HCEC 1CT (cell line): Measurements from ENCODE around the gene ATG2B.
"Not testable (repeated sequence)": the region's sequence is repeated elsewhere in the genome, so short reads cannot be mapped to it uniquely, and the experiment has no call there.

Experiments
- DNase-seq: peaks from one replicate; pipeline ENCODE4 v3.0.0-alpha.2; 2017

The ATG2B gene

DNA sequence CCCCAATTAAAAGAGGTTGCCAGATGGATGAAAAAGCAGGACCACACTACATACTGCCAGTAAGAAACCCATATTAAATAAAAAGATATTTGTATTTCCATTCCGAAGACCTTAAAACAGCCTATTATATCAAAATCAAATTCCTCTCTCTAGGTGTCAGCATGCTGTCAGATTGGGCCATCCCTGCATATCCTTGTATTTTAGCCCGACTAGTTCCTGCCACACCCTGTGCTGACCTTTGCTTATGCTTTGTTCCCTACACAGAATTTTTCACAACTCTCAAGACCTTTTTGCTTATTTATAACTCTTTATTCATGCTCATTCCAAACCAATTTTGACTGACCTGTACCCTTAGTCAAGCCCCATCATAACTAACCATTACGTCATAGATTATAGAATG, 13.0 kb upstream of the ATG2B start:
- no peak for DNase-seq

DNA sequence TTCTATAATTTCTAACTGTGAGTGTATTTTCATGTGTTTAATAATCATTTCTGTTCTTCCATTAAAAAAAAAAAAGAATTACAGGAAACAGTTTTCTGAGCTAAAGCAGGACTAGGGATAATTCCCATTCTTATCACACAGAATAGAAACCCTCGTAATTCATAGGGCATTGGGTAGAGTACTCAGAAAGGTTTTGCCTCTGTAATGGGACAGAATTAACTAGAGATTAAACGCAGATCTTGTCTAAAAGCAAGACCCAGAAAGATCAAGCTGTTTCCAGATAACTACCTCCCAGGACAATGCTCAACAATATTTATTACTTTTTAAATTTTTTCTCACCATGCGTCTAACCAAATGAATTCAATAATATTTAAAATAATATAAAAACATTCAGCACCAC, 10.4 kb upstream of the ATG2B start:
- no peak for DNase-seq

DNA sequence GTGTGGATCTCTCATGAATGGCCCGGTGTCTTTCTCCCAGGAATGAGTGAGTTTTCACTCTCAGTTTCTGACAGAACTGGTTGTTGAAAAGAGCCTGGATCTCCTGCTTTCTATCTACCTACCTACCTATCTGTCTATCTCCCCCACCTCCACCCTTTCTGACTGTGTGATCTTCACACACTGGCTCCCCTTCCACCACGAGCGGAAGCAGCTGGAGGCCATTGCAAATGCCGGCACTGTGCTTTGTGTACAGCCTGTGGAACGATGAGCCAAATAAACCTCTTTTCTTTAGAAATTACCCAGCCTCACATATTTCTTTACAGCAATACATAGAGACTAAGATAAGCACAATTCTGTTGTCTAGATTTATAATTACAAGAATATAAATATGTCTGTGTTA, 7.4 kb upstream of the ATG2B start:
- DNase-seq = no peak

DNA sequence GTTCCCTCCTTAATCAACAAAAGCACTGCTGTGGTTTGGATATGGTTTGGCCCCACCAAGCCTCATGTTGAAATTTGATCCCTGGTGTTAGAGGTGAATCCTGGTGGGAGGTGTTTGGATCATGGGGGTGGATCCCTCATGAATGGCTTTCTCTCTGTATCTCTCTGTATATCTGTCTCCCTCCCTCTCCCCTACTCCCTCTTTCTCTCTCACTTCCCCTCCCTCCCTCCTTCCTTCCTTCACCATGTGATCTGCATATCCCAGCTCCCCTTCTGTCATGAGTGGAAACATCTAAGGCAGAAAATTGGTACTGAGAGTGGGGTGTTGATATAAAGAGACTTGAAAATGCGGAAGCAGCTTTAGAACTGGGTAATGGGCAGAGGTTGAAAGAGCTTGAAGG, 5.4 kb upstream of the ATG2B start:
- no peak for DNase-seq

DNA sequence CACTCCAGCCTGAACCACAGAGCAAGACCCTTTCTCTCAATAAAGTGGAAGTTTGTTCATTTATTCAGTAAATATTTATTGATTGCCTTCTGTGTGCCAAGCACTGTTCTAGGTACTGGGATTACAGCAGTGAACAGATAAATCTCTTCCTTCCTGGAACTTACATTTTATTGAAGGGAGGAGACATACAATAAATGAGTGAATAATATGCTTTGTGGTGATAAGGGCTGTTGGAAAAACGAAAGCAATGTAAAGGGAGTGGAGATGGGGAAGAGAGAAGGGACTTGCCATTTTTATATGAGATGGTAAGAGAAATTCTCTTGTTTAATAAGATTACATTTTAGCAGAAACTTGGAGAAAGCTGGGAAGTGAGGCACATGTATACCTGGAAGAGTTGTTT, 1.8 kb upstream of the ATG2B start:
- DNase-seq = no peak

DNA sequence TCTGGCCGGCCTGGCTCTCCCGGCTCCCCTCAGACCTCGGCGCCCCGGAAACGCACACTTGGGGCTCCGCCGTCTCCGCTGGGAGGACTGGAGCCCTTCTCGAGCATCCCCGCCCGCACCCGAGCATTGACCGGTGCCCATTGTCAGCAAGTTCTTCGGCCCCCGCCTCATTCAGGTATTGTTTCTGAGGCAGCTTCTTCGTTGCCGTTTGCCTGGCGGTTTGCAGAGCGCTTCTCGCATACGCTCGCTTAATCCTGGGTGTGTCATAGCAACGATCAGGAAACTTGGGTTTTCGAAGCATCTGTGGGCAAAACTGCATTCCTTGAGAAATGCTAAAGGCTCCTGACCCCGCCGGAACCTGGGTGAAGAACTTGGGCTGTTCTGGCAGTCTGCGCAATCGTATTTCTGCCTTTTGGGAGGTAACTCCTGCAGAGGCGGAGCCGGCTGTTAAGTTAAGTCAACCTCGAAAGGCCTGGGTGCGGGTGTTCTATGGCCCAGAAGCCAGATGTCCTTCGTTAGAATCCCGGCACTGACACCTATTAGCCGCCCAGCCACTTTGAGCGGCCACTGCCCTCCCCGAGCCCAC, 703 bp upstream of the ATG2B start:
- DNase-seq = peak; percentile 65

DNA sequence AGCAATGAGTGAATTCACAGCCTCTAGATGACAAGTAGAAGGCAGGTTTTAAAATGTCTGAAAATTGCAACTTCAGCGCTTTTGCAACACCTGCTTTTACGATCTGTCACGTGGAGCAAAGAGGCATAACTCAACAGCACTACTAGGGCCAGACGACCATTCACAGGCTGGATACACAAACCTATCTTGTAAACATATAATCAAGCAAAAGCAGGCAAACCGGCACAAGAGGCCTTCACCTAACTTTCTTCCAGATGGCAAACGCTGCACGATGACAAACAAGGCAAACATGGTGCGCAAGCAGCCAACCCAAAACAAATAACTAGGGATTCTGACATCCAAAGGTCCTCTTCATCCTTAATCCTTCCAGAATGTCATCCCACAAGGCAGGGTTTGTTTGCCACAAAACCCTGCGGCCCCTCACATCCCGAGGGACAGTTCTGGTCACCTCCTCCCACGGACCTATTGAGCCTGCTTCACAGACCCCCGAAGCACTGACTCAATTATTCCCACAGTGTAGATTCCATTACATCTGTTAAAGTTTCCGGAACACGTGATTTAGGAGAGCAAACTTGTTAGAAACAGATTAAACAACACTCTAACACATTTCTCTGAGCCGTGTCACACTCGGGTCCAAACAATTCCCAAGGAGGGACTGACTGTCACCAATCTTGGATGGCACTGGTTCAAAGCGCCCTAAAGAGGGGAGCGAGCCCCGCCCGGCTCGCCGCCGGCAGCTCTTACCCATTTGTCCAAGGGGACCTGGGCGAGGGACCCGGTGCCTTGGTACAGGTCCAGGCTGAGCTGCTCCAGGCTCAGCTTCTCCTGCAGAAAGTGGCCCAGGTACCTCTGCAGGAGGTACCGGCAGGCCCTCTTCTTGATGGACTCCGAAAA, 823 bp downstream of the ATG2B start:
- DNase-seq = peak; percentile 13

DNA sequence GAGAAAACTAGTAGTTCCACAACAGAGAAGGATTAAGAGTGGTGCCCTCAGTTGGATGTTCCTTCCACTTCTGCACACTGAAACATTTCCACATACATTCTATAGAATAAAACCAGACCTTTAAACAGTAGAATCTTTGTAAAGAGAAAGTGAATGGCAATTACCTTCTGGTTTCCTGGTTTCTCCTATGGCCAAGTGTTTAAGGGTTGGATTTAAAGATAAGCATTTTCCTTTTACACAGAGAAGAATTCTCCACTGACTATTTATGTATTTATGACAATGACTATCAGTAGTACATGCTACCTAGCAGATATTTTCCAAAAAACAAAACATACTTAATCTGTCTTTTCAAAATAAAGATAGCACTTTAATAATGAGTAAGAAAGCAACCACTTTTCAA, 3.2 kb downstream of the ATG2B start:
- no peak for DNase-seq

DNA sequence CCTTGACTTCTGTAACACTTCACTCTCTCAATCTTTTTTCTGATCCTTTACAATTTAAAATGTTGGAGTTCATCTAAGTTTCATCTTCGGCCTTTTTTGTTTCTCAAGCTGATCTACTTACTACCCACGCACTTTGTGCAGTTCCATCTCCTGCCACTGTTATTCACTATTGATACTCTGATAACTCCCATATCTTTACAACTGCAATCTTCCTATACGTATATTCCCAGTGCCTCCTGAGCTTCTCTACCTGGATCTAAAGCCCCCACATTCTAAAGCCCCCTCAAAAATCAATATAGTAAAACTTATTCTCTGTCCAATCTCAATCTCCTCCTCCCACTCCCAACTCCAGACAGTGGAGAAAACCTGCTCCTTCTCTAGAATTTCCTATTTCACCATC, 5.9 kb downstream of the ATG2B start:
- DNase-seq = no peak

DNA sequence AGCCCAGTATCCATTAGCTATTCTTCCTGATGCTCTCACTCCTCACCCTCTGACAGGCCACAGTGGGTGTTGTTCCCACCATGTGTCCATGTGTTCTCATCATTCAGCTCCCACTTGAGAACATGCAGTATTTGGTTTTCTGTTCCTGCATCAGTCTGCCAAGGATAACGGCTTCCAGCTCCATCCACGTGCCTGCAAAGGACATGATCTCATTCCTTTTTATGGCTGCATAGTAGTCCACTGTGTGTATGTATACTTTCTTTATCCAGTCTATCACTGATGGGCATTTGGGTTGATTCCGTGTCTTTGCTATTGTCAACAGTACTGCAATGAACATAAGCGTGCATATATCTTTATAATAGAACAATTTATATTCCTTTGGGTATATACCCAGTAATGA, 8.9 kb downstream of the ATG2B start:
- no peak for DNase-seq

DNA sequence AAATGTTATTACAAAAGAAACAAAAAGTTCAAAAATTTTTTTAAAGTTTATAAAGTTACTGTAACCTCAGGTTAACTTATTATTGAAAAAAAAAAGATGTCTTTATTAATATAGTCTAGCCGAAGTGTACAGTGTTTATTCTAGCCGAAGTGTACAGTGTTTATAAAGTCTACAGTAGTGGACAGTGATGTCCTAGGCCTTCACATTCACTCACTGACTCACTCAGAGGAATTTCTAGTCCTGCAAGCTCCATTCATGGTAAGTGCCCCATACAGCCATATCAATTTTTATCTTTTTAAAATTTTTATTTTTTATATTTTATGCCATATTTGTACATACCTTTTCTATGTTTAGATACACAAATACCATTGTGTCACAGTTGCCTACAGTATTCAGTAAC, 10.4 kb downstream of the ATG2B start:
- DNase-seq = peak; percentile 18

DNA sequence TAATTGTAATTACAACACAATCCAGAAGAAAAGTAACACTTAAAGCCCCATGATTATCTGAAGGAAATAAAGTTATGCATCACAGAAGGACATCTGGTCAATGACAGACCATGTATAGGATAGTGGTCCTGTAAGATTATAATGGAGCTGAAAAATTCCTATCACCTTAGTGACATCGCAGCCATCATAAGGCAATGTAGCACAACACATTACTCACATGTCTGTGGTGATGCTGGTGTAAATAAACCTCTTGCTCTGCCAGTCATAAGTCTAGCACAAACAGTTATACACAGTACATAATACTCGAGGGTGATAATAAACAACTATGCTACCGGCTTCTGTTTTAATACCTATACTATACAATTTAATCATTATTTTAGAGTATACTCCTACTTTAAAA, 11.2 kb downstream of the ATG2B start:
- peak; percentile 49 for DNase-seq

DNA sequence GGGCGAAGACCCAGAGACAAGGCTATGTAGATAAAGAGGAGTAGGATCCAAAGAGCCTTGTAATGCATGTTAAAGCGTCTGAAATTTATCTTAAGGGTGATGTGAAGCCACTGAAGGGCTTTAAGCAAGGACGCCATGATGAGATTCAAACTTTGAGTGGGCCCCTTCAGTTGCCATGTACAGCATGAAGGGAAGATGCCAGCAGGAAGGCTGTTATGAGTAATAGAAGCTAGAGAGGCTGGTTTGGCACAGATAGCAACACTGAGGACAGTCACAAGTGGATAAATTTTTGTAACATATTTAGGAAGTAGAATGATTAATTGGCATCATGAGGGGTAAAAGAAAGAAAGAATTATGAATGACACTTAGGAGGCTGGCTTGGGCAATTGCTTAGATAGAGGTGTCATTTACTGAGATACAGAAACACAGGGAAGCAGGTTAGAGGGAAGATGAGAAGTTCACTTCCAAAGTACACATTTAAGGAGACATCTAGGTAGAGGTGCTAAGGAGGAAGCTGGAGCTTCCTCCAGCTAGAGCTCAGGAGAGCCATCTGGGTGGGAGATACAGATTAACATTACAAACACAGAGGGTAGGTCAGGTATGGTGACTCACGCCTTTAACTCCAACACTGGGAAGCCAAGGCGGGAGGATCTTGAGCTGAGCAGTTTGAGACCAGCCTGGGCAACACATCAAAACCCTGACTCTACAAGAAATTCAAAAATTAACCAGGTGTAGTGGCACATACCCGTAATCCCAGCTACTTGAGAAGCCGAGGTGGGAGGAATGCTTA, 13.7 kb downstream of the ATG2B start:
- peak; percentile 6 for DNase-seq

DNA sequence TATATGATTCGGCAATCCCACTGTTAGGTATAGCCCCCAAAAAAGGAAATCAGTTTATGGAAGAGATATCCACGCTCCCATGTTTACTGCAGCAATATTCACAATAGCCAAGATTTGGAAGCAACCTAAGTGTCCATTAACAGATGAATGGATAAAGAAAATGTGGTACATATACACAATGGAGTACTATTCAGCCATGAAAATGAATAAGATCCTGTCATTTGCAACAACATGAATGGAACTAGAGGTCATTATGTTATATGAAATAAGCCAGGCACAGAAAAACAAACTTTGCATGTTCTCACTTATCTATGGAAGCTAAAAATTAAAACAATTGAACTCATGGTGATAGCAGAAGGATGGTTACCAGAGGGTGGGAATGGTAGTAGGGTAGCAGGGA, 15.2 kb downstream of the ATG2B start:
- DNase-seq = not testable (repeated sequence)

DNA sequence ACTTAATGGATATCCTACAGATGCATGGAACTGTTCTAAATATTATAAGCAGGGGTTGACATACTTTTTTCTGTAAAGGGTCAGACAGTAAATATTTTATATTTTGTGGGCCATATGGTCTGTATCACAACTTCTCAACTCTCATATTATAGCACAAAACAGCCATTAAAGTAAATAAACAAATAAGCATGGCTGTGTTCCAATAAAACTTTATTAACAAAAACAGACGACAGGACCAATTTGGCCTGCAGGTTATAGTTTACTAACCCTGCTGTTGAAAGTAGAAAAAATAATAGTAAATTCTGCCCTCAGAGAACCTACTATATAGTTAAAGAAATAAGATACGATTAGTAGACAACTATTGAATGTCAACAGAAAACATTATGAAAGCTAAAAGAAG, 17.5 kb downstream of the ATG2B start:
- no peak for DNase-seq

DNA sequence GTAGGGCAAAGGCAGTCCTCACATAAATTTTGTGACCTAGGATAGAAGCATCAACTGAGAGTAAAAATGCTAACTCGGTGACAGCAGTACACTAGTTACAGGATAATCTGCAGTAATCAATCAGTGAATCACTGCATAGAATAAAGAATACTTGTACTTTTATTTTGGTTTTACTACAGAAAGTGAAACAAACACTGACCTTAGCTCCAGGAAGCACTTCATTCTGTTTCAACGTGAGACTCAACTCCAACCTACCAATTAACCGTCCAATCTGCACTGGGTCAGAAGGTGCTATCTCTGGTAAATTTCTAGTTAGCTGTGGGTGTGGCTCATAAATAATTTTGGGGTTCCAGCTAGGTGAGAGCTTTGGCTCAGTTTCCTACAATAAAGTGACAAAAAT, 21.8 kb downstream of the ATG2B start:
- DNase-seq = no peak

DNA sequence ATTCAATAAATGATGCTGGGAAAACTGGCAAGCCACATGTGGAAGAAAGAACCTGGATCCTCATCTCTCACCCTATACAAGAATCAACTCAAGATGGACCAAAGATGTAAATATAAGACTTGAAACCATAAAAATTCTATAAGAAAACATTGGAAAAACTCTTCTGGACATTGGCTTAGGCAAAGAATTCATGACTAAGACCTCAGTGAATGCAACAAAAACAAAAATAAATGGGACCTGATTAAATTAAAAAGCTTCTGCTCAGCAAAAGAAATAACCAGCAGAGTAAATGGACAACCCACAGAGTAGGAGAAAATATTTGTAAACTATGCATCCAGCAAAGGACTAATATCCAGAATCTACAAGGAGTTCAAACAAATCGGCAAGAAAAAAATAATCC, 24.6 kb downstream of the ATG2B start:
- no peak for DNase-seq

DNA sequence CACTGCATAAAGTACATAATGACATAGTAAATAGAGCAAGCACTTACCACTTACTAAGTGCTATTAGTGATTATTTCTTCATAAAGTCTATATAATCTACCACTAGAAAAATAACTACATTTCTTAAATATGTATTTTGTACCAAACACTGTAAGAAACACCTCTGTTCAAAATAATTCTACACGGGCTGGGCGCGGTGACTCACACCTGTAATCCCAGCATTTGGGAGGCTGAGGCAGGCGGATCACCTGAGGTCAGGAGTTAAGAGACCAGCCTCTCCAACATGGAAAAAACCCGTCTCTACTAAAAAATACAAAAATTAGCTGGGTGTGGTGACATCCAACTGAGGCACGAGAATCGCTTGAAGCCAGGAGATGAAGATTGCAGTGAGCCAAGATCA, 38.9 kb downstream of the ATG2B start:
- no peak for DNase-seq

DNA sequence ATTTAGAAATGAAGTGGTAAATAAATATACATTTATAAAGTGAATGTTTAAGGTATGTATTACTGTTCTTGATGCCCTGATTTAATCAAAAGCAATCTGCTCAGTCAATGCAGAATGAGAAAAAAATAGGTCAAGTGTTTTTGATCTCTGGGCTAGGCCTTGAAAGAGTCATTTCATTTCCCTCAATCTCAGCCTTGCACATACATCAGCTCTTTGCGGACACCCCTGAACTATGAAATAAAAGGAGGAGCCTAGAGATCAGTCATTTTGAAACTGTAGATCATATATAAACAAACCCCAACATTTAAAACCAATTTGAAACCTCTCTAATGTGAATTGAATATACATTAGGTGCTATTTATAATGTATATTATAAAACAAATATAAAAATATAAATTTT, 42.5 kb downstream of the ATG2B start:
- DNase-seq = no peak

DNA sequence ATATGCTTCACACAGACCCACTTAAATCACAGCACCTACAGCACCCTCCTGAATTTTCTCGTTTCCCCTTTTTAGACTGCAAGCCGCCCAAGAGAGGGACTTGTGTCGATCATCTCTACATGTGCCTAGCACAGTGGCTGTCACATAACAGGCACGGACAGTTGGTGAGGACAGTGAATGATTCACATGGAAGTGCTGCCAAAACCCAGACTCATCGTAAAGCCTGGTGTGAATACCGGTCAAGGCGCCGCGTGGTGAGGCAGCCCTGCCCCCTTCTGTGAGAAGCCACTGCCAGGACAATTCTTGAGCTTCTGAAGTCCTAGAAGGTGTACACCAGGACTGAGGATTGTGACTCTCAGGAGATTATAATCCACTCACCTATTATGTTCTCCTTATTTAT, 44.3 kb downstream of the ATG2B start:
- DNase-seq = no peak

DNA sequence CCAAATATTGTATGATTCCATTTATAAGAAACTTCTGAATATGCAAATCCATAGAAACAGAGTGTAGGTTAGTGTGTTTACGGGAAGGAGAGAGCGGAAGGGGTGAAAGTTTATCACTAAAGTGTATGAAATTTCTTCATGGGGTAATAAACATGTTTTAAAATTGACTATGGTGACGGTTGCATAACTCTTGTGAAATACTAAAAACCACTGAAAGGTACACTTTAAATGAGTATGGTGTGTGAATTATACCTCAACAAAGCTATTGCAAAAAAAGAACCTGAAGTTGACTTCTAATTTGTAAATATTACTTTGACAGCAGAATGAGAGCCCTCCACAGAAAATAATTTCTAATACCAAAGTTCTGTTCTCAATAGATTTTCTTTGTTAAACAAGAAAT, 47.1 kb downstream of the ATG2B start:
- DNase-seq = no peak

DNA sequence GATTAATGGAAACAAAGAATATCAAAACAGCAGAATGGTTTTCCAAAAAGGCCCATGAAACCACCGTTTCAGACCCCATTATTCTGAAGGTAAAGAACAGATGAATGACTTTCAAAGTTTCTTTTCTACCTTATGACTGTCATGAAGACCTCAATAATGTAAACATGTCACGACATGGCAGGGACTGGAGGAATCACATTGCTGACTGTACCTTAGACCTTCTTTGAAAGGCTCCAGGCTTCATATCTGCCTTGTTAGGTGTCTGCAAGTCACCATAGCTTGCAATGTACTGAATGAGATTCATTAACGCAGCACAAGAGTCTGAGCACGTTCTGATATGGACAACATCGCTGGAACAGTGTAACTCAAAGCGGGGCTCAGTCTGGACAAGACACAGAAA, 52.2 kb downstream of the ATG2B start:
- DNase-seq = no peak

DNA sequence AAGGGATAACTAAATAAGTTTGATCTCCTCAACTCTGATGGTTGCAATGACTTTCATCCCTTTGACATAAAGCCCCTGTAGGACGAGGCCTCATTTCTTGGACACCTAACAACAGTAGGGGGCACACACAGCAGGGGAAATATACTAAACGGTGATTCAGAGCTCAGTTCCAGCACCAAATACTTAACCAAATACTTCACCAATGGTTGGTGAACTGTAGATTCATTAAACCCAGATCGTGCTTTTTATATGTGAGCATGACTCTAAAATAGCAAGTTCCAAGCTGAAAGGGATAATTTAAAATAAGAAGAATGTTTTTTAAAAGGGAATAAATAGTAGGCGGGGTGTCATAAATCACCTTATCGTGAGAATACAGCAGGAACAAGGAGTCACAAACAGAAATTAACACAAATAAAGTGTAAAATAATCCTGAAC, 53.2 kb downstream of the ATG2B start:
- DNase-seq = no peak
